ENCODE measurements around the gene CDKN2AIP. TPM values are rescaled to one million over a fixed set of nuclear protein-coding genes. Genes with fewer than 3 reads are reported as not detected.

CDKN2AIP gene
- total and polyA plus RNA-seq, 10 of the 15 experiments (the other 5 are each of a cell fraction or from before 2014, with no cell fraction given) = 6.0 to 22.7 (median 15.9) TPM

- no TSS peak for BruUV-seq (replicated peaks)
- intact Hi-C loops (cut with micrococcal nuclease; ENCODE audit: unreplicated experiment) (no loop called here), in situ Hi-C loops (cut with MboI) (no loop called here)
- H3K79me2 ChIP-seq (ENCODE audit: control insufficient read depth, insufficient read depth, low read length) = no peaks in the 10 kb centered on the region
- no peak overlapping the region for H2AFZ ChIP-seq (ENCODE audit: control insufficient read depth, low read depth, low read length)
- H4K20me1 ChIP-seq (ENCODE audit: control insufficient read depth, insufficient read depth) = no peaks in the 10 kb centered on the region
- no peak for ATAC-seq
- ChIA-PET CTCF (interaction anchor here (0.8 kb wide), 1 partner anchor 10 kb away, joined by 3 read pairs; no protein-coding TSS in a partner anchor), POLR2A (no interaction called here), RAD21 (ENCODE audit: unreplicated experiment) (no interaction called here), SMC1A (ENCODE audit: uncharacterized antibody, unreplicated experiment) (interaction anchor here (0.6 kb wide), 1 partner anchor 80 kb away, joined by 3 read pairs; no protein-coding TSS in a partner anchor)
- no peak overlapping the region for H3K4me3 ChIP-seq
- DNase-seq (ENCODE audit: low read depth, low spot score) = no peak
- no peak overlapping the region for H3K4me2 ChIP-seq (ENCODE audit: control insufficient read depth, insufficient read depth)
- no peaks in the 10 kb centered on the region for H3K36me3 ChIP-seq (ENCODE audit: control insufficient read depth in 2 of 2, insufficient read depth in 2 of 2, low read length in 1 of 2)
- H3K9me3 ChIP-seq (replicated peaks; ENCODE audit: control insufficient read depth, insufficient read depth, low read length) = no peaks in the 10 kb centered on the region
- no peak for FAIRE-seq
- no peak overlapping the region for H3K27ac ChIP-seq (ENCODE audit: control insufficient read depth, insufficient read depth)
- H3K27me3 ChIP-seq (replicated peaks in 1 of 2; ENCODE audit: control insufficient read depth in 2 of 2, insufficient read depth in 2 of 2, low read length in 1 of 2) = no peaks in the 10 kb centered on the region
- WGBS (ENCODE audit: insufficient coverage, insufficient replicate concordance, low lambda C conversion rate, missing lambda C conversion rate) = 36% methylated on average over 5 of the region's 5 CpGs
- no peak overlapping the region for H3K9ac ChIP-seq (ENCODE audit: control insufficient read depth, insufficient read depth, low read length)
- no peaks in the 10 kb centered on the region for H3K4me1 ChIP-seq (ENCODE audit: control insufficient read depth, insufficient read depth, low read length)
- TF ChIP-seq EZH2 (IDR thresholded peaks at IDR 0.05; ENCODE audit: borderline replicate concordance, control insufficient read depth, low read depth, low read length) (no peak), IKZF2 (IDR thresholded peaks at IDR 0.05) (no peak), SREBF2 (IDR thresholded peaks at IDR 0.05; ENCODE audit: low read length) (no peak), RBBP5 (conservative IDR thresholded peaks at IDR 0.05) (no peak)
Measured at GRCh38 chr4:183435803-183436202, 8.6 kb upstream of the CDKN2AIP start.

GRCh38 chr4:183436417-183436816 is 8.0 kb upstream of the CDKN2AIP start:
- in situ Hi-C loops (cut with MboI) = no loop called here
- H3K9me3 ChIP-seq (replicated peaks; ENCODE audit: control insufficient read depth, insufficient read depth, low read length) = no peaks in the 10 kb centered on the region
- RAD21 ChIA-PET (ENCODE audit: unreplicated experiment) = no interaction called here
- ATAC-seq = no peak
- no peaks in the 10 kb centered on the region for H3K27me3 ChIP-seq (replicated peaks in 1 of 2; ENCODE audit: control insufficient read depth in 2 of 2, insufficient read depth in 2 of 2, low read length in 1 of 2)
- no peak overlapping the region for H3K4me3 ChIP-seq
- no peak overlapping the region for H3K27ac ChIP-seq (ENCODE audit: control insufficient read depth, insufficient read depth)
- H3K4me2 ChIP-seq (ENCODE audit: control insufficient read depth, insufficient read depth) = no peak overlapping the region
- BruUV-seq (replicated peaks) = no TSS peak
- no peak overlapping the region for H3K9ac ChIP-seq (ENCODE audit: control insufficient read depth, insufficient read depth, low read length)
- H3K79me2 ChIP-seq (ENCODE audit: control insufficient read depth, insufficient read depth, low read length) = no peaks in the 10 kb centered on the region
- 59% methylated on average over 6 of the region's 6 CpGs for WGBS (ENCODE audit: insufficient coverage, insufficient replicate concordance, low lambda C conversion rate, missing lambda C conversion rate)
- no peaks in the 10 kb centered on the region for H3K36me3 ChIP-seq (ENCODE audit: control insufficient read depth in 2 of 2, insufficient read depth in 2 of 2, low read length in 1 of 2)
- no peak for FAIRE-seq
- intact Hi-C loops (cut with micrococcal nuclease; ENCODE audit: unreplicated experiment) = no loop called here
- no peaks in the 10 kb centered on the region for H3K4me1 ChIP-seq (ENCODE audit: control insufficient read depth, insufficient read depth, low read length)
- SMC1A ChIA-PET (ENCODE audit: uncharacterized antibody, unreplicated experiment) = no interaction called here
- no peaks in the 10 kb centered on the region for H4K20me1 ChIP-seq (ENCODE audit: control insufficient read depth, insufficient read depth)
- no peak for DNase-seq (ENCODE audit: low read depth, low spot score)
- POLR2A ChIA-PET = no interaction called here
- CTCF ChIA-PET = no interaction called here
- H2AFZ ChIP-seq (ENCODE audit: control insufficient read depth, low read depth, low read length) = no peak overlapping the region
- TF ChIP-seq IKZF2 (IDR thresholded peaks at IDR 0.05) (no peak), SREBF1 (IDR thresholded peaks at IDR 0.05; ENCODE audit: low read length) (no peak), IRF4 (IDR thresholded peaks at IDR 0.05; ENCODE audit: low read depth, low read length) (no peak), BCLAF1 (IDR thresholded peaks at IDR 0.05) (no peak), ZBTB33 (IDR thresholded peaks at IDR 0.05) (no peak), EZH2 (IDR thresholded peaks at IDR 0.05; ENCODE audit: borderline replicate concordance, control insufficient read depth, low read depth, low read length) (no peak), FOS (IDR thresholded peaks at IDR 0.05; ENCODE audit: borderline replicate concordance, extremely low read depth, insufficient read length) (no peak), MYC (IDR thresholded peaks at IDR 0.05; ENCODE audit: insufficient read depth, insufficient read length, insufficient replicate concordance, low read length, severe bottlenecking) (no peak), EGR1 (IDR thresholded peaks at IDR 0.05; ENCODE audit: borderline replicate concordance in 1 of 2, low read depth in 2 of 2, low read length in 2 of 2) (no peak)
- TF ChIP-seq, protein P1, sequence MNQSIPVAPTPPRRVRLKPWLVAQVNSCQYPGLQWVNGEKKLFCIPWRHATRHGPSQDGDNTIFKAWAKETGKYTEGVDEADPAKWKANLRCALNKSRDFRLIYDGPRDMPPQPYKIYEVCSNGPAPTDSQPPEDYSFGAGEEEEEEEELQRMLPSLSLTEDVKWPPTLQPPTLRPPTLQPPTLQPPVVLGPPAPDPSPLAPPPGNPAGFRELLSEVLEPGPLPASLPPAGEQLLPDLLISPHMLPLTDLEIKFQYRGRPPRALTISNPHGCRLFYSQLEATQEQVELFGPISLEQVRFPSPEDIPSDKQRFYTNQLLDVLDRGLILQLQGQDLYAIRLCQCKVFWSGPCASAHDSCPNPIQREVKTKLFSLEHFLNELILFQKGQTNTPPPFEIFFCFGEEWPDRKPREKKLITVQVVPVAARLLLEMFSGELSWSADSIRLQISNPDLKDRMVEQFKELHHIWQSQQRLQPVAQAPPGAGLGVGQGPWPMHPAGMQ (IDR thresholded peaks at IDR 0.05; ENCODE audit: borderline replicate concordance) = no peak

All from GM12878 (cell line).